K562 (cell line): ENCODE data around the gene SNAPC3. TPM values are rescaled to one million over a fixed set of nuclear protein-coding genes. Genes with fewer than 3 reads are reported as not detected.

Source experiments
- ADNP ChIP-seq: fragments of 200-800 bp; sonication (Bioruptor generic); IDR thresholded peaks from 2 replicates; pipeline ENCODE4 v1.6.1; 2016; ENCODE audit warnings: missing genetic modification characterization, missing compliant biosample characterization
- CBX1 ChIP-seq: sonication (generic); IDR thresholded peaks from 2 replicates; pipeline ENCODE4 v1.6.1; 2016; ENCODE audit warnings: antibody characterized with exemption, low read depth, mild to moderate bottlenecking
- CTBP1 ChIP-seq: fragments of 450-650 bp; IDR thresholded peaks from 2 replicates; pipeline ENCODE4 v1.6.1; 2016; ENCODE audit warnings: borderline replicate concordance
- FOXM1 ChIP-seq, 2 experiments: fragments of 450-650 bp in 1 of 2; sonication (generic) in 1 of 2; formaldehyde crosslinking in 1 of 2; IDR thresholded peaks; 2 replicates each; pipeline versions ENCODE4 v1.6.1 to v1.9.0; 2017 to 2022; ENCODE audit warnings: low read depth in 2 of 2, mild to moderate bottlenecking in 2 of 2, missing genetic modification reagents in 1 of 2, moderate library complexity in 1 of 2
- HEY1 ChIP-seq: fragments of 250-450 bp; sonication (Bioruptor Pico); IDR thresholded peaks from 2 replicates; pipeline ENCODE4 v1.5.0; 2020; ENCODE audit warnings: mild to moderate bottlenecking, moderate library complexity, borderline replicate concordance
- KAT7 ChIP-seq: sonication (generic); formaldehyde crosslinking; IDR thresholded peaks from 2 replicates; pipeline ENCODE4 v1.8.0; 2022; ENCODE audit warnings: missing genetic modification reagents, mild to moderate bottlenecking, borderline replicate concordance
- MXD1 ChIP-seq: fragments of 250-450 bp; sonication (Bioruptor Pico); IDR thresholded peaks from 2 replicates; pipeline ENCODE4 v1.8.0; 2021; ENCODE audit warnings: borderline replicate concordance, mild to moderate bottlenecking, moderate library complexity; ENCODE audit not compliant: poor library complexity, severe bottlenecking
- NR2C2 ChIP-seq, 2 experiments: fragments of 200-800 bp in 1 of 2; sonication (Bioruptor generic) in 1 of 2; sonication (generic) in 1 of 2; formaldehyde crosslinking in 1 of 2; IDR thresholded peaks; 2 replicates each; pipeline versions ENCODE4 v1.6.1 to v1.8.0; 2016 to 2022; ENCODE audit warnings: mild to moderate bottlenecking in 1 of 2, missing compliant biosample characterization in 1 of 2, missing genetic modification characterization in 1 of 2, missing genetic modification reagents in 1 of 2
- PHF21A ChIP-seq: fragments of 450-650 bp; IDR thresholded peaks from 2 replicates; pipeline ENCODE4 v1.6.1; 2017; ENCODE audit warnings: low read depth, borderline replicate concordance
- POLR2AphosphoS5 ChIP-seq: IDR thresholded peaks from 2 replicates; pipeline ENCODE4 v1.6.1; 2011; ENCODE audit warnings: mild to moderate bottlenecking, low read depth, low read length, moderate library complexity; ENCODE audit not compliant: control insufficient read depth, insufficient read depth
- POLR2H ChIP-seq: IDR thresholded peaks from 2 replicates; pipeline ENCODE4 v1.6.1; 2016; ENCODE audit warnings: missing genetic modification characterization, low read depth, mild to moderate bottlenecking, control low read depth, missing compliant biosample characterization, moderate library complexity
- PYGO2 ChIP-seq: fragments of 450-650 bp; IDR thresholded peaks from 2 replicates; pipeline ENCODE4 v1.6.1; 2016; ENCODE audit warnings: mild to moderate bottlenecking, missing genetic modification characterization, moderate library complexity, missing compliant biosample characterization
- TAF1 ChIP-seq: IDR thresholded peaks from 2 replicates; pipeline ENCODE4 v1.6.1; 2011; ENCODE audit warnings: mild to moderate bottlenecking, low read length, moderate library complexity; ENCODE audit not compliant: insufficient read depth, control insufficient read depth, severe bottlenecking; ENCODE audit errors: extremely low read depth
- YY1 ChIP-seq, 3 experiments: IDR thresholded peaks; 2 replicates each; pipeline ENCODE4 v1.6.1; 2011; ENCODE audit warnings: low read length in 2 of 3, mild to moderate bottlenecking in 2 of 3, moderate library complexity in 2 of 3, borderline replicate concordance in 1 of 3, control low read depth in 1 of 3, low read depth in 1 of 3; ENCODE audit not compliant: insufficient read depth in 3 of 3, insufficient replicate concordance in 2 of 3, control insufficient read depth in 1 of 3, insufficient read length in 1 of 3; ENCODE audit errors: extremely low read depth in 1 of 3
- ZBTB7A ChIP-seq: IDR thresholded peaks from 2 replicates; pipeline ENCODE4 v1.6.1; 2011; ENCODE audit warnings: low read depth, mild to moderate bottlenecking, low read length, moderate library complexity, borderline replicate concordance; ENCODE audit not compliant: control insufficient read depth
- ZNF143 ChIP-seq: sonication (generic); formaldehyde crosslinking; IDR thresholded peaks from 2 replicates; pipeline ENCODE4 v1.9.0; 2022; ENCODE audit warnings: mild to moderate bottlenecking, missing genetic modification reagents
- ZNF512 ChIP-seq: IDR thresholded peaks from 2 replicates; pipeline ENCODE4 v1.6.1; 2016; ENCODE audit warnings: missing genetic modification characterization, missing compliant biosample characterization
- ZNF592 ChIP-seq: fragments of 450-650 bp; IDR thresholded peaks from 2 replicates; pipeline ENCODE4 v1.6.1; 2017; ENCODE audit warnings: antibody characterized with exemption, mild to moderate bottlenecking
- polyA plus RNA-seq, 8 experiments: library from polyadenylated mRNA; depleted of rRNA in 4 of 8; stranded (reverse) in 5 of 8; unstranded in 3 of 8; fragments of >200 nt; fragmentation: Nextera tagmentation in 2 of 8; fragmentation: Illumina TruSeq in 1 of 8; extraction: Ambion mirVana in 2 of 8; extraction: Trizol in 1 of 8; gene quantifications; 2 replicates each; pipeline versions ENCODE4 v1.2.1 to v1.2.3, GENCODE V29; 2011 to 2014; ENCODE audit warnings: inconsistent platforms in 1 of 8, missing spikeins in 1 of 8
- total RNA-seq, 7 experiments: library from RNA; depleted of rRNA in 6 of 7; stranded (reverse); fragments of >200 nt in 6 of 7; fragmentation: Illumina TruSeq in 2 of 7; extraction: Trizol in 2 of 7; gene quantifications; 2 replicates each; pipeline versions ENCODE4 v1.2.1 to v1.2.3, GENCODE V29; 2011 to 2021; ENCODE audit warnings: low replicate concordance in 1 of 7

SNAPC3 gene
- total and polyA plus RNA-seq, 9 of the 15 experiments (the other 6 are each of a cell fraction or from before 2014, with no cell fraction given) = 2.3 to 38.9 (median 19.8) TPM

GRCh38 chr9:15422372-15423230, at the start of gene SNAPC3 (continued):
- TF ChIP-seq ZNF592 = peak; percentile 62; the same call in 1 of the 2 replicates
- TF ChIP-seq KAT7 (CRISPR knock-in tag) = peak; percentile 75; the same call in 1 of the 2 replicates
- no peak for TF ChIP-seq PYGO2
- TF ChIP-seq ZBTB7A = no peak
- no peak for TF ChIP-seq NR2C2 (CRISPR knock-in tag; IDR thresholded peaks at IDR 0.05)
- peak; percentile 89 for TF ChIP-seq NR2C2 (tag; IDR thresholded peaks at IDR 0.05)
- TF ChIP-seq YY1 (IDR thresholded peaks at IDR 0.05; ENCODE audit: borderline replicate concordance in 1 of 3, control insufficient read depth in 1 of 3, extremely low read depth in 1 of 3, insufficient read depth in 3 of 3, insufficient read length in 1 of 3, insufficient replicate concordance in 2 of 3, low read depth in 1 of 3, low read length in 2 of 3) = peak; percentile 47 to 84 (median 80)
- TF ChIP-seq POLR2H (tag) = no peak
- TF ChIP-seq POLR2AphosphoS5 = peak; percentile 61; the same call in 1 of the 2 replicates
- TF ChIP-seq ADNP = no peak
- no peak for TF ChIP-seq MXD1 (CRISPR knock-in tag)
- peak; percentile 64; the same call in 1 of the 2 replicates for TF ChIP-seq CTBP1
- peak; percentile 38 for TF ChIP-seq TAF1
- TF ChIP-seq ZNF512 (tag) = no peak
- TF ChIP-seq CBX1 = 0 out of 2 replicates have a peak, but pooled peaks have one; percentile 36
- peak; percentile 97 for TF ChIP-seq ZNF143 (CRISPR knock-in tag)
- no peak for TF ChIP-seq FOXM1 (IDR thresholded peaks at IDR 0.05; ENCODE audit: low read depth)
- TF ChIP-seq FOXM1 (CRISPR knock-in tag; IDR thresholded peaks at IDR 0.05; ENCODE audit: low read depth) = no peak
- TF ChIP-seq PHF21A = no peak
- TF ChIP-seq HEY1 (CRISPR knock-in tag) = no peak
